ENCODE results near the gene CYB561D2. TPM values are rescaled to one million over a fixed set of nuclear protein-coding genes. Genes with fewer than 3 reads are reported as not detected.
A peak's percentile ranks its signal among the peaks of the same experiment; 100 is the strongest.

CYB561D2 gene
- total and polyA plus RNA-seq, 2 of the 13 experiments (the other 11 are each of a cell fraction or from before 2014, with no cell fraction given), result 11.1 to 17.2 TPM

GRCh38 chr3:50364573-50365079, 14.0 kb downstream of the CYB561D2 start (continued):
- TF ChIP-seq ZBTB25 (CRISPR knock-in tag; IDR thresholded peaks at IDR 0.05), result no peak
- no peak for TF ChIP-seq KLF11 (CRISPR knock-in tag; IDR thresholded peaks at IDR 0.05)
- TF ChIP-seq NR2F1 (CRISPR knock-in tag; IDR thresholded peaks at IDR 0.05), result no peak
- peak; percentile 34; the same call in 1 of the 2 replicates for TF ChIP-seq ZBTB33 (CRISPR knock-in tag; IDR thresholded peaks at IDR 0.05)
- no peak for TF ChIP-seq GTF2F1 (IDR thresholded peaks at IDR 0.05; ENCODE audit: low read length)

GRCh38 chr3:50365080-50365841, 14.6 kb downstream of the CYB561D2 start:
- intact Hi-C loops (cut with micrococcal nuclease; ENCODE audit: unreplicated experiment), result no loop called here
- 72% methylated on average over 26 of the region's 53 CpGs for WGBS (ENCODE audit: low lambda C conversion rate)
- H3K4me3 ChIP-seq (replicated peaks in 1 of 3; ENCODE audit: insufficient read depth in 1 of 3, low read depth in 2 of 3, low read length in 3 of 3), result peak overlapping the region in 2 of 3 experiments; percentile 29 to 35; a peak in 2 of 6 replicates

More at GRCh38 chr3:50365080-50365841, 14.6 kb downstream of the CYB561D2 start:
- FAIRE-seq (no peak), ATAC-seq (peak; percentile 24), DNase-seq (ENCODE audit: low spot score) (no peak)
- no peaks in the 10 kb centered on the region for H3K36me3 ChIP-seq (replicated peaks in 1 of 2; ENCODE audit: control insufficient read depth in 1 of 2, insufficient read depth in 2 of 2, low read length in 2 of 2)
- POLR2A ChIA-PET, result interaction anchor here (0.6 kb wide), 1 partner anchor 1340 kb away, joined by 3 read pairs; no protein-coding TSS in a partner anchor
- TF ChIP-seq ZNF687 (CRISPR knock-in tag; IDR thresholded peaks at IDR 0.05) (peak; percentile 11; the same call in 1 of the 2 replicates), THAP11 (CRISPR knock-in tag; IDR thresholded peaks at IDR 0.05) (0 out of 2 replicates have a peak, but pooled peaks have one; percentile 19), GABPB1 (CRISPR knock-in tag; IDR thresholded peaks at IDR 0.05) (0 out of 2 replicates have a peak, but pooled peaks have one; percentile 16), BORCS8-MEF2B (CRISPR knock-in tag; IDR thresholded peaks at IDR 0.05) (no peak)
- H3K79me2 ChIP-seq (ENCODE audit: insufficient read depth, low read length), result no peaks in the 10 kb centered on the region
- no peaks in the 10 kb centered on the region for H4K20me1 ChIP-seq (ENCODE audit: insufficient read depth, low read length)
- peak overlapping the region; percentile 47 for H3K4me2 ChIP-seq (ENCODE audit: low read depth, low read length)
- H3K27ac ChIP-seq (ENCODE audit: extremely low read length, insufficient read depth, low read length), result no peak overlapping the region
- H3K27me3 ChIP-seq (ENCODE audit: control insufficient read depth in 1 of 2, insufficient read depth in 2 of 2, low read length in 2 of 2), result peaks cover 15 to 62% of the 10 kb centered on the region in 2 experiments; a peak in 4 of 5 replicates
- H3K9ac ChIP-seq (ENCODE audit: insufficient read depth, low read depth, low read length), result no peak overlapping the region
- CTCF ChIA-PET (ENCODE audit: low intra/inter-chr PET ratio, low total read pairs), result no interaction called here
- H3K9me3 ChIP-seq (ENCODE audit: low read length), result no peaks in the 10 kb centered on the region
- H2AFZ ChIP-seq (ENCODE audit: low read length), result no peak overlapping the region
- in situ Hi-C loops (cut with HindIII; ENCODE audit: extremely low pct_ligation_motif_present, low pct_unique_long_range_greater_than_20kb), result no loop called here
- no peaks in the 10 kb centered on the region for H3K4me1 ChIP-seq (ENCODE audit: insufficient read depth, low read length)
- BruUV-seq (replicated peaks), result no TSS peak
